Renal pelvis (tissue), 4 donors: ENCODE measurements around the gene MAP4K3. TPM values are rescaled to one million over a fixed set of nuclear protein-coding genes. Genes with fewer than 3 reads are reported as not detected.
"Not testable (repeated sequence)": the region's sequence is repeated elsewhere in the genome, so short reads cannot be mapped to it uniquely, and the experiment has no call there.

Source experiments
- DNase-seq: peaks from one replicate; pipeline ENCODE4 v3.0.0-alpha.2; 2013
- polyA plus RNA-seq, 3 donors: library from polyadenylated mRNA; unstranded; fragments of 120-200 nt; gene quantifications; one replicate each; pipeline ENCODE4 v1.2.1, GENCODE V29; 2013; ENCODE audit not compliant: insufficient read length in 3 of 3

The MAP4K3 gene
- polyA plus RNA-seq, 3 donors: 59.7 to 80.7 (median 72.1) TPM

DNA sequence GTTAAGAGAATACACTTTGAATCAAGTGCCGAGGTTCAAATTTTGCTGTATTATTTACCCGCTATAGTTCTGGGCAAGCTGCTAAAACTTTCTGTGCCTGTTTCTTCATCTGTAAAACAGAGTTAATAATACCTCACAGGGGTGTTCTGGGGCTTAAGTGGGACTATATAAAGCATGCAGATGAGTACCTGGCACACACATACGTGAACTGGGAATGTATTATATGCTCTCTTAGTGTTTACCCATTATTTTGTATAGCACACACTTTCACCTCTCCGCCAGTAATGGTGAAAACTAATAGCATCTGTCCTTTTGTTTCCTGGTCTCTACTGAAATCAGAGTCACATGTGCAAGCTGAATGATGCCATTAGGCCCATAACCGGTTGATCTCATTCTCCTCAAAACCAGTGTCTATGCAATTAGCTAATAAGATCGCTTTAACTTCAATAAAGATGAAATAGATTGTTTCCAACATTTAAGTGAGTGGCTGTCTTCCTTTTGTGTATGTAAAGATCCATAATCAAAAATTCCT lies 189.5 kb downstream of the MAP4K3 start:
- DNase-seq: no peak

DNA sequence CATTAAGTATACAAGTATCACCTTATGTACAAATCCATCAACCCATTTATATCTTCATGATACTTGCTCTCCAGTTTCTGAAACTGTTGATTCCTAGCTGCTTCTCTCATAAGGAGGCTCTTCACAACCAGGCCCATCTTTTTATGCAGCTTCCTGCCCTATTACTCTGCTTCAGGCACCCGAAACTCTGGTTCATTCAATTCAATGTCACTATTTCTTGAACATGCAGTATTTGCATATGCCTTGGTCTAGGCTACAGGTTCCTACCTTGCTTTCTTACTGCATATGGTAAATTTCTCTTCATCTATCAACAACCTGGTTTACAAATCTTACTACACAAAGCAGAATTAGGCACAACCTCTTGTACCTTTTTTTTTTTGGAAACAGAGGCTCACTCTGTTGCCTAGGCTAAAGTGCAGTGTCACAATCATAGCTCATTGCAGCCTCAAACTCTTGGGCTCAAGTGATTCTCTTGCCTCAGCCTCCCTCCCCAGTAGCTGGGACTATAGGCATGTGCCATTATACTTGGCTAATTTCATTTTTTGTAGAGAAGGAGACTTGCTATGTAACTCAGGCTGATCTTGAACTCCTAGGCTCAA lies 190.6 kb downstream of the MAP4K3 start:
- no peak for DNase-seq

DNA sequence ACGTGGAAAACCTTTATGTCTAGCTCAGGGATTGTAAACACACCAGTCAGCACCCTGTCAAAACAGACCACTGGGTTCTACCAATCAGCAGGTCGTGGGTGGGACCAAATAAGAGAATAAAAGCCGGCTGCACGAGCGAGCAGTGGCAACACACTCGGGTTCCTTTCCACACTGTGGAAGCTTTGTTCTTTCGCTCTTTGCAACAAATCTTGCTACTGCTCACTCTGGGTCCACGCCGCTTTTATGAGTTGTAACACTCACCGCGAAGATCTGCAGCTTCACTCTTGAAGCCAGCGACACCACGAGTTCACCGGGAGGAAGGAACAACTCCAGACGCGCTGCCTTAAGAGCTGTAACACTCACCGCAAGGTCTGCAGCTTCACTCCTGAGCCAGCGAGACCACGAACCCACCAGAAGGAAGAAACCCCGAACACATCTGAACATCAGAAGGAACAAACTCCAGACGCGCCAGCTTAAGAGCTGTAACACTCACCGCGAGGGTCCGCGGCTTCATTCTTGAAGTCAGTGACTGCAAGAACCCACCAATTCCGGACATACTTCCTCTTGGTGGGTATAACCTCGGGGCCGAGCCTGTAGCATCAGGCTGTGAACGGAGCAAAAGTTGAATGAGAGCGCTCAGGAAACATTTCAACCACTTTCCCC lies 192.0 kb downstream of the MAP4K3 start:
- not testable (repeated sequence) for DNase-seq

DNA sequence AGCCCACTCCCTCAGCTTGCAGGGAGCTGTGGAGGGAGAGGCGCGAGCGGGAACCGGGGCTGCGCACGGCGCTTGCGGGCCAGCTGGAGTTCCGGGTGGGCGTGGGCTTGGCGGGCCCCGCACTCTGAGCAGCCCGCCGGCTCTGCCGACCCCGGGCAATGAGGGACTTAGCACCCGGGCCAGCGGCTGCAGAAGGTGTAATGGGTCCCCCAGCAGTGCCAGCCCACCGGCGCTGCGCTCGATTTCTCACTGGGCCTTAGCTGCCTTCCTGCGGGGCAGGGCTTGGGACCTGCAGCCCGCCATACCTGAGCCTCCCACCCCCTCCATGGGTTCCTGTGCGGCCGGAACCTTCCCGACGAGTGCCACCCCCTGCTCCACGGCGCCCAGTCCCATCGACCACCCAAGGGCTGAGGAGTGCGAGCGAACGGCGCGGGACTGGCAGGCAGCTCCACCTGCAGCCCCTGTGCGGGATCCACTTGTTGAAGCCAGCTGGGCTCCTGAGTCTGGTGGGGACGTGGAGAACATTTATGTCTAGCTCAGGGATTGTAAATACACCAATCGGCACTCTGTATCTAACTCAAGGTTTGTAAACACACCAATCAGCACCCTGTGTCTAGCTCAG lies 192.7 kb downstream of the MAP4K3 start:
- not testable (repeated sequence) for DNase-seq

DNA sequence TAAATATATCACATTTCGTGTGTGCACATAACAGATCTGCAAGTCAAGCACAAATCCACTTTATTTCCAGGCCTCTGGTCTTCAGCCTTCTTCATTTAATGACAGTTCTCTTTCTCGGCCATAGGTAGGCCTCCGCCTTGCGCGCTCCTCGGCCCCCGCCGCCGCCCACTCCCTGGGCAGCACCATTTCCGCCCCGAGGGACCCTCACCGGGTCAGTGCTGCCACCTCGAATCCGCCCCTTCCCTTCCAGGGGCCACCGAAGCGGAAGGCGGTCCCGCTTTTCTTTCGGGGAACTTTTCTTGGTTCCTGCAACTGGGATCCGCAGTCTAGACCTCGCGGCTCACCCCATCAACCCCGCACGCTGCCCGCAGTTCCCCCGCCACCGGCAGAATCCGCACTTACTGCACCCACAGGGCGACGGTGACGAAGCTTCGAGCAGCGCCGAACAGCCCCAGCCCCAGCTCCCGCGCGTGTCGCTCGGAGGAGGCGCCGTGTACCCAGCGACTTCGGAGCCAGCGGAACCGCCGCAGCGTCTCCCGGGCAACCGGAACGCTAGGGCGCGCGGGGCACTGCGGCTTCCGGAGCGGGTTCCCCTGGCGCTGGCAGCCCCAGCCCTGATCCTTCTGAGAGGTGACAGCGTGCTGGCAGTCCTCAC lies 193.5 kb downstream of the MAP4K3 start, which contains the start of gene CDKL4:
TSS of gene CDKL4 (minus strand) at position 502 of the 655 bp plus-strand sequence.
- DNase-seq: no peak

DNA sequence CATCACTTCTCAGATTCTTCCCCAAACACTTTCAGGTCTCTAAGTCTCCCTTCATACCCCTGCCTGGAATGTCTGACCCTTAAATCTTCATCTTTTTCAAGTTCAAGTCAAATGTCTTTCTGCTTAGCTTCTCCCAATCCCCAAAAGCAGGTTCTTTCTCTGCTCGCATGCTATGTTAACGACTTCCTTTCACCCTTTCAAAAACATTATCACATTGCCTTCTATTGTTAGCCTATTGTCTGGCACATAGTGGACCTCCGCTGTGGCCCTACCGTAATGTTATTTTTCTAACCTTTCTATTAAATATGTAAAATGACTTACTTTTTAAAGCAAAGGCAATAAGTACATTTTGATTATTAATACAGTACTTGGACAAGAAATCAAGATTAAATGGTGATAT lies 195.5 kb downstream of the MAP4K3 start:
- no peak for DNase-seq

DNA sequence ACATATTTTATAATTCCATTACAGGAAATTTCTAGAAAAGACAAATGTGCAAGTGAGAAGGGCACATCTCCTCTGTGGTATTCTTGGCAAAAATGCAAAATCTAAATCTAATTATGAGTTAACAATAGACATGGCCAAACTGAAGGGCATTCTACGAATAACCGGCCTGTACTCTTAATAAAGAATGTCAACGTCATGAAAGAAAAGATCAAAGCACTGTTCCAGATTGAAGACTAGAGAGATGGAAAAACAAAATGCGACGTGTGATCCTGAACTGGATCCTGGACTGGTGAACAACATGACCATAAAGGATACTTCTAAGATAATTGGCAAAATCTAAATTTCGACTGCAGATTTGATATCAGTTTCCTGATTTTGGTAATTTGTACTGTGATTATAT lies 196.3 kb downstream of the MAP4K3 start:
- no peak for DNase-seq

DNA sequence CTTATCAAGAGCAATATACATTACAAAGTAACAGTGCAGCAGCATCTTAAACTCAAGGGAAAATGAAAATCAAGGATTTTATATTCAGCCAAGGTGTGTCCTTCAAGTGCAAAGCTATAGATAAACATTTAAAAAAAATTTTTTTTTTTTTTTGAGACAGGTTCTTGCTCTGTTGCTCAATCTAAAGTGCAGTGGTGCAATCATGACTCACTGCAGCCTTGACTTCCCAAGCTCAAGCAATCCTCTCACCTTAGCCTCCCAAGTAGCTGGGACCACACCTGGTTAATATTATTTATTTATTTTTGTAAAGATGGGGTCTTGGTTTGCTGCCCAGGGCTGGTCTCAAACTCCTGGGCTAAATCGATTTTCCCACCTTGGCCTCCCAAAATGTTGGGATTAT lies 202.3 kb downstream of the MAP4K3 start:
- no peak for DNase-seq

DNA sequence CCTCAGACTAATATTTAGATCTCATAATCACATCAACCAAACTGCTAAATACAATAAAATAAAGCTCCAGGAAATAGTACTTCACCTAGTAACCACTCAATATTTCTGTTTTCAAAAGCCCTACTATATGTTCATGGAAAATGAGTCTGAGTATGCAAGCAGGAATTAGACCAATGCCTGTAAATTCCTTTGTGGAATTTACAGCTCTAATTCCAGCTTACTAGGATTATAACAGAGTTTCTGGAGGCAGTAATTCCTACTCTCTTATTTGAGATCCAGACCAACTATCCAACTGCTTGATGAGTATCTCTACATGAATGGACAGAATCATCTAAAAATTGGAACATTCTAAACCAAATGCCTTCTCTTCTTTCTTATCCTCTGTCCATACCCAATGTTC lies 204.9 kb downstream of the MAP4K3 start:
- no peak for DNase-seq

DNA sequence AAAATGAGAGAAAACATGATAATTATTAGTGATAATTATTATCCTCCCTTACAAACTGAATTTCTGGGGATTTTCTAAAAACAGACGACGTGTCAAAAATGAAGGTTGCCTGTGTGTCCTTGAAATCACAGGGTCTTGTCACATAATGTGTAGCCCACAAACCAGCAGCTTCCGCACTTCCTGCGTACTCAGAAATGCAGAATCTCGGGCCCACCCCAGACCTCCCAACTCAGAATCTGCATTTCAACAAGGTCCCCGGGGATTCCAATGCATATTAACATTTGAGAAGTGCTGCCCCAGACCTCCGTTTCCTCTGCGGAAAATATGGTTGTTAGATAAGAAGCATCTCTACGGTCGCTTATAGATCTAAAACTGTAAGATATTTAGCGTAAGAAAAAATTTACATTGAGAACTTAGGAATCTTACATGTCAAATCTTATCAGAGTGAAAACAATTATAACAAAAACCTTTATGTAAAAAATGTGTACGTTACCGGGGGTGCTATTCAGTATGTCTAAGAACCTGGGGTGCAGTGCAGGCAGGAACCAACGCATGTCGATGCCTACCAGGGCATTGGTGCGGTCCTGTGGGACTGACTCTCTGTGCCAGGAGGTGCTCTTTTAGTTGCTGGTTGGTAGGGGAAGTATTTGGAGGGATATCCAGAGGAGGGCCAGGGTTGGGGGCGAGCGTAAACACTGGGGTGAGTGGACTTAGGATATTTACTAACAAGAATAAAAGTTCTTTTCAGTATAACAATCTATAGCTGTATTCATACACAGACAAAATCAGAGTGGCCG lies 208.5 kb downstream of the MAP4K3 start:
- peak; percentile 11 for DNase-seq

DNA sequence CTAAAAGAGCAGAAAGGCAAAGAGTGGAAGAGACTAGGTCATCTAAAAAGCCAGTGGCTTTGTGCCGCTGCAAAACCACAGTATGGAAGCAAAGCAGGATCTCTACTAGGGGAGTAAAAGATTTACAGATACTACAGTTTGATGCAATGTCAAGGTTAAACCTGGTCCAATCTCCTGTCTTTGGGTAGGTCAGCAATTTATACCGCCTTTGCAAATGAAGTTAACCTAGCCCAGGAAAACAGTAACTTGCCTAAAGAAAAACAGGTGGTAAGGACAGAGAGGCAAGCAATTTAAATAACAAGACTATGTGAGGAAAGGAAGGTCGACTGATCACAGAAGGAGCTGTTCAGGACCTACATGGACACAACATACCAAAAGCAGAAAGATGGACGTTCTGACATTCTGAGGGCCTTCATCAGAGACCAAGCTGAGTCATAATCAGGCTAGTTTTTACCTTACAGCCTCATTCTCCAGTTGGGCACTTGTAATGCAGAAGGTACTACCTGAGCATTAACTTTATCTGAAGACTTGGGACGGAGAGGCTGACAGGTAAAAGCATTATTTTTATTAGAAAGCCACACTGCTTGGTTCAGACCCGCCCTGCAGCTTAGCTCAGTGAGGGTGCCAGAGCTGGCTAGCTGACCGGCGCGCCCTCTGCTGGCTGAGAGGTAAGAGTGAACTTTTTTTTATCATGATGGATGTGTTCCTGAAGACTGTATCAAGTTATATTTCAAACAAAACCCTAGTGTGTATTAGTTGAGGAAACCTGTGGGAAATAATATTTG lies 209.3 kb downstream of the MAP4K3 start:
- peak; percentile 69 for DNase-seq

DNA sequence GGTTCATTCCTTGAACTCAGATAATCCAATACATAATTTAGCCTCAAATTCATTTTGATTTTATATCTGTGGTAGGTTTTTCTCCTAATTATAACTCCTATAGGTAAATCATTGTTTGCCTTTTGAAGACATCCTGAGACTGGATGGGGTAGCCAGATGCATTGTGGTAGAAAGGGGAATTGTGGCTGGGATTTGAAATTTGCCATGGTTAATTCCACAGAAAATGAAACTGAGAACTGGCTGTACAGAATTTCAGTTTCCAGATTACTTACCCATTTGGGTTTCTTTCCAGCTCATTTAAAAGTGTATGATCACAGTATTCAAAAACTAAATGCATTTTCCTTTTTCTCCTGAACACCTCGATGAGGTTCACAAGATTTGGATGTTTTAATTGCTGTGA lies 211.5 kb downstream of the MAP4K3 start:
- no peak for DNase-seq

DNA sequence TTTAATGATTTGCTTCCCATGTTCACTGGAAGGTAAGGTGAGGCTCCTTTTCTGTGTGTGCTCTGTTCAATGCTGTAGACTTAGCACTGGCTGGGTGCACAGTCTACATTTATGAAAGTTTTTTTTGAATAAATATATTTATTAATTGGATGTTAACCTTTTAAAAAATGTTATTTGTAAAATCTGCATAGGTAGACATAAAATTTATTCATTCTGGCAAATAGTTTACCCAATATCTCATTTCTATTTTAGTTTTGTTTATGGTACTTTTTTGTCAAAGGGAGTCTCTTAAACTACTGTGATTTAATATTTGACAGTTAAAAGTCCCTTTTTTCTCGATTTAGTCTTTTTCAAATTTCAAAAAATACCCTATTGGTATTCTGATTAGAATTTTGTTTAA lies 213.2 kb downstream of the MAP4K3 start:
- DNase-seq: no peak

DNA sequence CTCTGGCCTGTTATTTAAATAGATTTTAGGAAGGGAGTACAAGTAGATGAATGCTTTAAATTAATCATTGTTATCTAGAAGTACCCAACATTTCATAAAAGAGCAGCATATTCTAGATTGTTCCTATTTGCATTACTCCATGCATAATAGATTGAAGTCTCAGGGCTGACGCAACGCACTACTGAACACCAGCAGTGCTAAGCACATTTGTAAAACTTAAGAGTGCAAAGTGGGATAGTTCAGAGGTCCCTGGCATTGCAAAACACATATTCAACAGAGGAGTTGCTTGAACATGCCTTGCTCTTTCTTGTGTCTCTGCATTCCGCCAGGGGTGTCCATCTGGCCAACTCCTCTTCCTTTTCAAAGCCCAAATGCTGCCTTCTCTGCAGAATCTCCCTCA lies 215.6 kb downstream of the MAP4K3 start:
- DNase-seq: no peak

DNA sequence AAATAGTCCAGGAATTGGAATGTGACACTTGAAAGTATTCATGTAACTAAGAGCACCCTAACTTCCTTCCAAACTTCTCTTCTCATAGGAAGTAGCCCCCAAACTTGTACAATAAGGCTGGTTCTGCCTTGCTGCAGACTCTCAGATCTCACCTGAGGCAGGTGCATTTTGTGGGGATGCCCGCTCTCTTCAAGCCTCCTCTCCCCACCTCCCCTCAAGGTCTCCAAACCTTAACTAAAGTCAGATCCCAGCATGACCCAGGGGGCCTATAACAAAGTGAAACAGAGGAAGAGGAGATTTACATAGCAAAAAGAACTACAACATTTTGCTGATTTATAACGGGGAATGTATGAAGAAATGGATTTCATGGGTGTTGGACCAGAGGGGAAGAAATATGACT lies 216.9 kb downstream of the MAP4K3 start:
- no peak for DNase-seq

DNA sequence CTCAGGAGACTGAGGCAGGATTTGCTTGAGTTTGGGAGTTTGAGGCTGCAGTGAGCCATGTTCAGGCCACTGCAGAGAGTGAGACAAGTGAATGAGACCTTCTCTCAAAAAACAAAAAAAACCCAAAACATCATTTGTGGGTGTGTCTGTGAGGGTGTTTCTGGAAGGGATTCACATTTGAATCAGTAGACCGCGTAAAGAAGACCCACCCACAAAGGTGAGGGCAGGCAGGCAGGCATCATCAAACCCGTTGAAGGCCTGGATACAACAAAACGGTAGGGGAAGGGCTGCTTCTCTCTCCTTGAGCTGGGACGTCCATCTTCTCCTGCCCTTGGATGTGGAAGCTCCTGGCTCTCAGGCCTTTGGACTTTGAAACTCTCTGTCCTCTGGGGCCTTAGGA lies 218.7 kb downstream of the MAP4K3 start:
- no peak for DNase-seq

DNA sequence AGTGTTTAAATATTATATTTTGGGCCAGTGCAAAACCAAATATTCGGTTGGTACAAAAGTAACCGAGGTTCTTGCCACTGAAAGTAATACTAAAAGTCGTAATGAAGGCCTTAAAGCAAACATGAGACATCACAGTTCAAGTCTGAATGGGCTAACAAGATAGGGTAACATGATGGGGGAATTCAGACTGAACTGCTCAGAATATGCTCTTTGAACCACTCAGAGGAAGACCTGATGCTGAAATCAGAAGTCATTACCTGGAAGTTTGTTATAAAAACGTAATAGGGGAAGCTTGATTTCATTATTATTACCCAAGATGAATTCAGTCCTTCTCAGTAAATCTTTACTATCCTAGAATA lies 219.9 kb downstream of the MAP4K3 start:
- DNase-seq: no peak

DNA sequence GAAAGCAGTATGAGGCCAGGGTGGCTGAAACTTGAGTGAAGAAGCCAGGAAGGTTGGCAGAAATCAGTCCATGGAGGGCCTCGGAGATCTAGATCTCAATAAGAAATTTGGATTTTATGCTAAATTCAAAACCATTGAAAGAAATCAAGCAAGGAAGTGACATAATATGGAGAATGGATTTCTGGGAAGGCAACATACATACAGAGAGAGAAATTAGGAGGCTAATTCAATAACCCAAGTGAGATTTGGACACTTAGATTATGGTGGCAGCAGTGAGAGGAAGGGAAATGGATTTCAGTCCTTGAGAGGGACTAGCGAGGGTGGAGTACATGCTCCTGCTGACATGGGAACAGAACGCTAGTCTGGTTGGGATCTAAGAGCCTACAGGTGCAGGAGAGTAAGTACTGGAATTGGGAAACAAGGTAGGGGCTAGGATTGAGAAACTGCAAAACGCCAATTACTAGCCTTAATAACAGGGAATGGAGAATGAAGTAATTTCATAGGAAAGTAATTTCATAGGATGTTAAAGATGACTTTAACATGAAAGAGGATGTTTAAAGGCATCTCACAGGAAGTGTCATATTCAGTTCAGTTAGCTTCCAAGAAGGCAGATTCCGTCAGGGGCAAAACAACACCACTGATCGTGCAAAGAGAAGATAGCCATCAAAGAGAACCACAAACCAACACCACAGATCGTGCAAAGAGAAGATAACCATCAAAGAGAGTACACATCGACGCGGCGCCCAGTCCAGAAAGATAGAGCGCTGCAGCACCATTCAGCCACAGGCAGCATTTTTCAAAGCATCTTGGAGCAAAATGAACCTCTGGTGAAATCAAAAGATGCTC lies 220.5 kb downstream of the MAP4K3 start:
- no peak for DNase-seq

DNA sequence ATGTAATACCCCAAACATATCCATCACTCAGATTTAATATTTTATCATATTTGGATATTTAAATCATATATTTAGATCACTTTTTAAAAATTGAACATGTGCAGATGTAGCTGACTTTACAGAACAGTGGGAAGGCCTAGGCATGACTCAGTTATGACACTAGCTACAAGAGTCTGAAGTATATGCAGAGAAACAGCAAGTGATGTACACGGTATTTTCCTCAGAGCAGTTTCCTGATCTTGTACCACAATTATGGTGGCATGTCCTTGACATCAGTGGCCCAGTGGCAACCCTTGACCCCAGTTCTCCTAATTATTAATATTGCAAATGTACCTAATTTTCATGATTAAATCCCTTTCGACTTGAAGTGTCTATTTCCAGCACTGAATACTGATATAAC lies 221.5 kb downstream of the MAP4K3 start:
- DNase-seq: no peak

DNA sequence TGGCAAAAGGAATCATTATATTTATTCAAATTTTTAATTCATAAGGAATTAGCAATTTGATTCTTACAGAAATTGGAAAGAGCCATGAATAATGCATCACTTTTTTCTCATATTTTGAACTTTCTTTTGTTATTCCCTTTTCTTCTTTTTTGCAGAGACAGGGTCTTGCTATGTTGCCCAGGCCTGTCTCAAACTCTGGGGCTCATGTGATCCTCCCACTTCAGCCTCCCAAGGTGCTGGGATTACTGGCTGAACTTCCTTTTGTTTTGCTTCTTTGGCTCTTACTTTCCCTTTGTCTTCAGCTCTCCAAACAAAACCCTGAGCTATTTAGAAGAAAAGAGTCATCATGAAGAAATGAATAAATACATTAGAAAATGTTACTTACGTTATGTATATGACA lies 224.1 kb downstream of the MAP4K3 start:
- no peak for DNase-seq
